GM13977 (cell line): ENCODE data around the gene SUSD1.

Experiments used
- DNase-seq: peaks from one replicate; pipeline ENCODE4 v3.0.0; 2012; ENCODE audit warnings: low spot score
- CTCF ChIP-seq: IDR thresholded peaks from 2 replicates; pipeline ENCODE4 v1.5.1; 2012; ENCODE audit warnings: mild to moderate bottlenecking, control low read depth; ENCODE audit not compliant: insufficient read depth; ENCODE audit errors: extremely low read depth, missing control alignments
- in situ Hi-C: fragments of 300-500 bp; cut with MboI; formaldehyde crosslinking; loops from one replicate; pipeline ENCODE4 v1.12.0; 2022; ENCODE audit warnings: low sequenced_read_pairs, low pct_unique_long_range_greater_than_20kb, mixed read lengths, inconsistent platforms; ENCODE audit not compliant: unreplicated experiment

The SUSD1 gene

GRCh38 chr9:112174965-112175795 lies at the start of gene SUSD1:
Gene SUSD1, minus strand, starts transcription at chr9:112175297. Its CDS starts 62 bp downstream, at chr9:112175235.
- in situ Hi-C loops = no loop called here
- DNase-seq = peak; percentile 78
- TF ChIP-seq CTCF = no peak

GRCh38 chr9:112224401-112225289 lies 49.5 kb upstream of the SUSD1 start:
- in situ Hi-C loops = no loop called here
- DNase-seq = no peak
- TF ChIP-seq CTCF = no peak

GRCh38 chr9:112218908-112219307 lies 43.8 kb upstream of the SUSD1 start:
- peak; percentile 58 for DNase-seq
- in situ Hi-C loops = no loop called here
- no peak for TF ChIP-seq CTCF

GRCh38 chr9:112212926-112213325 lies 37.8 kb upstream of the SUSD1 start:
- TF ChIP-seq CTCF = no peak
- in situ Hi-C loops = no loop called here
- DNase-seq = no peak

GRCh38 chr9:112207451-112207850 lies 32.4 kb upstream of the SUSD1 start:
- TF ChIP-seq CTCF = no peak
- in situ Hi-C loops = no loop called here

GRCh38 chr9:112203536-112203935 lies 28.4 kb upstream of the SUSD1 start:
- in situ Hi-C loops = no loop called here
- DNase-seq = no peak
- no peak for TF ChIP-seq CTCF

More at GRCh38 chr9:112207451-112207850, 32.4 kb upstream of the SUSD1 start:
- no peak for DNase-seq
